ENCODE data around the gene HM13.
"Not testable (repeated sequence)": the region's sequence is repeated elsewhere in the genome, so short reads cannot be mapped to it uniquely, and the experiment has no call there.

Gene HM13

GRCh38 chr20:31488115-31488514 lies 26.1 kb upstream of the HM13 start:
- TF ChIP-seq ZNF274 (IDR thresholded peaks at IDR 0.05; ENCODE audit: low read depth, low read length), result no peak
- no peak overlapping the region for H3K4me3 ChIP-seq (ENCODE audit: low read length)

- no peak for TF ChIP-seq ZNF274 (IDR thresholded peaks at IDR 0.05; ENCODE audit: low read depth, low read length)
- no peak overlapping the region for H3K4me3 ChIP-seq (ENCODE audit: low read length)
Observed at GRCh38 chr20:31489152-31489551, 25.1 kb upstream of the HM13 start.

- TF ChIP-seq ZNF274 (IDR thresholded peaks at IDR 0.05; ENCODE audit: low read depth, low read length), result no peak
- no peak overlapping the region for H3K4me3 ChIP-seq (ENCODE audit: low read length)
Observed at GRCh38 chr20:31490752-31491151, 23.5 kb upstream of the HM13 start.

- no peak for TF ChIP-seq ZNF274 (IDR thresholded peaks at IDR 0.05; ENCODE audit: low read depth, low read length)
- no peak overlapping the region for H3K4me3 ChIP-seq (ENCODE audit: low read length)
Observed at GRCh38 chr20:31494131-31494530, 20.1 kb upstream of the HM13 start.

- H3K4me3 ChIP-seq (ENCODE audit: low read length), result no peak overlapping the region
- TF ChIP-seq ZNF274 (IDR thresholded peaks at IDR 0.05; ENCODE audit: low read depth, low read length), result no peak
Observed at GRCh38 chr20:31496761-31497295, 17.4 kb upstream of the HM13 start.

GRCh38 chr20:31497838-31498540 lies 16.3 kb upstream of the HM13 start:
- H3K4me3 ChIP-seq (ENCODE audit: low read length), result no peak overlapping the region
- no peak for TF ChIP-seq ZNF274 (IDR thresholded peaks at IDR 0.05; ENCODE audit: low read depth, low read length)

- no peak for TF ChIP-seq ZNF274 (IDR thresholded peaks at IDR 0.05; ENCODE audit: low read depth, low read length)
- no peak overlapping the region for H3K4me3 ChIP-seq (ENCODE audit: low read length)
Observed at GRCh38 chr20:31500527-31500926, 13.7 kb upstream of the HM13 start.

- H3K4me3 ChIP-seq (ENCODE audit: low read length), result not testable (repeated sequence)
Observed at GRCh38 chr20:31502884-31503673, 11.2 kb upstream of the HM13 start.

- H3K4me3 ChIP-seq (ENCODE audit: low read length), result no peak overlapping the region
- TF ChIP-seq ZNF274 (IDR thresholded peaks at IDR 0.05; ENCODE audit: low read depth, low read length), result no peak
Observed at GRCh38 chr20:31505903-31506302, 8.3 kb upstream of the HM13 start.

GRCh38 chr20:31508517-31509244 lies 5.6 kb upstream of the HM13 start:
- no peak for TF ChIP-seq ZNF274 (IDR thresholded peaks at IDR 0.05; ENCODE audit: low read depth, low read length)
- no peak overlapping the region for H3K4me3 ChIP-seq (ENCODE audit: low read length)

- peak overlapping the region; percentile 82 for H3K4me3 ChIP-seq (ENCODE audit: low read length)
- TF ChIP-seq ZNF274 (IDR thresholded peaks at IDR 0.05; ENCODE audit: low read depth, low read length), result no peak
Observed at GRCh38 chr20:31515072-31515774, 981 bp downstream of the HM13 start.

- H3K4me3 ChIP-seq (ENCODE audit: low read length), result peak overlapping the region; percentile 82; the same call in 1 of the 2 replicates
Observed at GRCh38 chr20:31515775-31516107, 1.5 kb downstream of the HM13 start.

GRCh38 chr20:31516166-31516565 lies 1.9 kb downstream of the HM13 start:
- no peak for TF ChIP-seq ZNF274 (IDR thresholded peaks at IDR 0.05; ENCODE audit: low read depth, low read length)
- peak overlapping the region; percentile 82; the same call in 1 of the 2 replicates for H3K4me3 ChIP-seq (ENCODE audit: low read length)

More at GRCh38 chr20:31515775-31516107, 1.5 kb downstream of the HM13 start:
- TF ChIP-seq ZNF274 (IDR thresholded peaks at IDR 0.05; ENCODE audit: low read depth, low read length), result no peak

- no peak for TF ChIP-seq ZNF274 (IDR thresholded peaks at IDR 0.05; ENCODE audit: low read depth, low read length)
- H3K4me3 ChIP-seq (ENCODE audit: low read length), result no peak overlapping the region; the same call in 1 of the 2 replicates
Observed at GRCh38 chr20:31516651-31517050, 2.4 kb downstream of the HM13 start.

Data from GM08714 (cell line).